SK-N-SH treated with all-trans-retinoic acid at 6 μM for 48 hours (cell line): ENCODE results near the gene KEAP1.

Experiments used
- ARNTL ChIP-seq: fragments of 450-650 bp; formaldehyde crosslinking; IDR thresholded peaks from 2 replicates; pipeline ENCODE4 v1.5.0; 2020; ENCODE audit warnings: low read depth, mild to moderate bottlenecking, moderate library complexity, borderline replicate concordance
- ESRRG ChIP-seq: fragments of 250-450 bp; sonication (Bioruptor Pico); IDR thresholded peaks from 2 replicates; pipeline ENCODE4 v1.6.1; 2021; ENCODE audit warnings: mild to moderate bottlenecking
- OSR1 ChIP-seq: fragments of 250-450 bp; sonication (Bioruptor Pico); IDR thresholded peaks from 2 replicates; pipeline ENCODE4 v1.8.0; 2022; ENCODE audit warnings: moderate library complexity, mild to moderate bottlenecking, inconsistent platforms
- PPARA ChIP-seq: fragments of 250-450 bp; sonication (Bioruptor Pico); IDR thresholded peaks from 2 replicates; pipeline ENCODE4 v1.5.0; 2020; ENCODE audit warnings: mild to moderate bottlenecking, borderline replicate concordance
- RARB ChIP-seq: fragments of 250-450 bp; sonication (Bioruptor Pico); IDR thresholded peaks from 2 replicates; pipeline ENCODE4 v1.8.0; 2021; ENCODE audit warnings: mild to moderate bottlenecking, moderate library complexity
- SNAI2 ChIP-seq: fragments of 250-450 bp; sonication (Bioruptor Pico); IDR thresholded peaks from 2 replicates; pipeline ENCODE4 v1.5.0; 2020; ENCODE audit warnings: mild to moderate bottlenecking, moderate library complexity
- ZC3H10 ChIP-seq: fragments of 250-450 bp; sonication (Bioruptor Pico); IDR thresholded peaks from 2 replicates; pipeline ENCODE4 v1.5.1; 2021; ENCODE audit warnings: mild to moderate bottlenecking, moderate library complexity
- ZNF70 ChIP-seq: fragments of 450-650 bp; formaldehyde crosslinking; IDR thresholded peaks from 2 replicates; pipeline ENCODE4 v1.5.0; 2020; ENCODE audit warnings: mild to moderate bottlenecking, moderate library complexity
- TF ChIP-seq, protein P1 (sequence below): fragments of 250-450 bp; sonication (Bioruptor Pico); IDR thresholded peaks from 2 replicates; pipeline ENCODE4 v1.5.1; 2020; ENCODE audit warnings: low read depth, mild to moderate bottlenecking, moderate library complexity

DNA sequence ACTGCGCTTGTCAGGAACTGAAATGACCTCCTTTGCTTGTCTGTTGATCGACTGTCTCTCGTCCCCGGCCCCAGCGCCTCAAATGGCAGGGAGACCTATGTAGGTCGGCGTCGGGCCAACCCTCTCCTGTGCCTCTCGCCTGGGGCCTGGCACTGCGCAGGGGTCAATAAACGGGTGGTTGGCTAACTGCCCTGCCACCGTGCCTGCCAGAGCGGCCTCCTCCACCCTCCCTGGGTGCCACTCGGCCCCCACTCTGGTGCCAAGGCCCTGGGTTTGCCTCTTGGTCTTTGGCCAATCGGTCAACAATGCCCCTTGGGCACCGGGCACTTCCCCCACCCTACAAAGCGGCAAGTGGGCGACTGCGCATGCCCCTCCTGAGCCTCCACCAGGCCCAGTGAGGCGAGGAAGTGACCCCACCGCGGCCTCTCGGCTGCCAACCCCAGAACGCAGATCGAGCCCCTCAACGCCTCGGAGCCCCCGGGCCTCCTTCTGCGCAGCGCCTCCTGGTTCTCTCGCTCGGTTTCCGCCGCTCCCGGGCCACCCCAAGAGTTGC is 1.1 kb downstream of the KEAP1 start:
- TF ChIP-seq, protein P1, sequence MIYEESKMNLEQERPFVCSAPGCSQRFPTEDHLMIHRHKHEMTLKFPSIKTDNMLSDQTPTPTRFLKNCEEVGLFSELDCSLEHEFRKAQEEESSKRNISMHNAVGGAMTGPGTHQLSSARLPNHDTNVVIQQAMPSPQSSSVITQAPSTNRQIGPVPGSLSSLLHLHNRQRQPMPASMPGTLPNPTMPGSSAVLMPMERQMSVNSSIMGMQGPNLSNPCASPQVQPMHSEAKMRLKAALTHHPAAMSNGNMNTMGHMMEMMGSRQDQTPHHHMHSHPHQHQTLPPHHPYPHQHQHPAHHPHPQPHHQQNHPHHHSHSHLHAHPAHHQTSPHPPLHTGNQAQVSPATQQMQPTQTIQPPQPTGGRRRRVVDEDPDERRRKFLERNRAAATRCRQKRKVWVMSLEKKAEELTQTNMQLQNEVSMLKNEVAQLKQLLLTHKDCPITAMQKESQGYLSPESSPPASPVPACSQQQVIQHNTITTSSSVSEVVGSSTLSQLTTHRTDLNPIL (CRISPR knock-in tag), result no peak
- TF ChIP-seq RARB (CRISPR knock-in tag) (no peak), OSR1 (CRISPR knock-in tag) (no peak), PPARA (CRISPR knock-in tag) (no peak), ARNTL (CRISPR knock-in tag) (no peak), ESRRG (CRISPR knock-in tag) (no peak), ZNF70 (CRISPR knock-in tag) (no peak), SNAI2 (no peak), ZC3H10 (CRISPR knock-in tag) (no peak)
